Hepatocyte (in vitro differentiated cells): ENCODE results near the gene CASKIN2. TPM values are rescaled to one million over a fixed set of nuclear protein-coding genes. Genes with fewer than 3 reads are reported as not detected.

Experiments
- DNase-seq: peaks from one replicate; pipeline ENCODE4 v3.0.0-alpha.2; 2016; ENCODE audit warnings: low spot score
- H2AFZ ChIP-seq: fragments of 200-600 bp; sonication (generic); 2 replicates; pipeline ENCODE4 v1.6.0; 2016; ENCODE audit warnings: antibody characterized with exemption, mild to moderate bottlenecking
- H3K27ac ChIP-seq: fragments of 200-600 bp; sonication (generic); 2 replicates; pipeline ENCODE4 v1.5.1; 2016; ENCODE audit warnings: mild to moderate bottlenecking
- H3K27me3 ChIP-seq: fragments of 200-600 bp; sonication (generic); 2 replicates; pipeline ENCODE4 v1.6.1; 2016
- H3K36me3 ChIP-seq: fragments of 200-600 bp; sonication (generic); replicated peaks from 2 replicates; pipeline ENCODE4 v1.5.1; 2016; ENCODE audit warnings: low read depth; ENCODE audit not compliant: insufficient read depth
- H3K4me1 ChIP-seq: fragments of 200-600 bp; sonication (generic); 2 replicates; pipeline ENCODE4 v1.5.1; 2016; ENCODE audit warnings: mild to moderate bottlenecking, moderate library complexity; ENCODE audit not compliant: insufficient read depth
- H3K4me2 ChIP-seq: fragments of 200-600 bp; sonication (generic); 2 replicates; pipeline ENCODE4 v1.6.0; 2016
- H3K4me3 ChIP-seq: fragments of 200-600 bp; sonication (generic); 2 replicates; pipeline ENCODE4 v1.5.1; 2016; ENCODE audit warnings: mild to moderate bottlenecking
- H3K79me2 ChIP-seq: fragments of 200-600 bp; sonication (generic); 2 replicates; pipeline ENCODE4 v1.6.0; 2017; ENCODE audit warnings: mild to moderate bottlenecking
- H3K9me2 ChIP-seq: fragments of 200-600 bp; sonication (generic); replicated peaks from 2 replicates; pipeline ENCODE4 v1.6.0; 2017; ENCODE audit warnings: mild to moderate bottlenecking; ENCODE audit not compliant: insufficient read depth
- H3K9me3 ChIP-seq: fragments of 200-600 bp; sonication (generic); 2 replicates; pipeline ENCODE4 v1.5.1; 2016; ENCODE audit warnings: low read depth, mild to moderate bottlenecking
- H4K20me1 ChIP-seq: fragments of 200-600 bp; sonication (generic); 2 replicates; pipeline ENCODE4 v1.6.0; 2016; ENCODE audit warnings: mild to moderate bottlenecking; ENCODE audit not compliant: insufficient read depth, poor library complexity, severe bottlenecking
- CTCF ChIP-seq: fragments of 200-600 bp; sonication (generic); IDR thresholded peaks from 2 replicates; pipeline ENCODE4 v1.5.1; 2016; ENCODE audit warnings: antibody characterized with exemption, mild to moderate bottlenecking; ENCODE audit not compliant: poor library complexity
- EZH2 ChIP-seq: fragments of 200-600 bp; sonication (generic); IDR thresholded peaks from 2 replicates; pipeline ENCODE4 v1.6.1; 2016; ENCODE audit warnings: antibody characterized with exemption, mild to moderate bottlenecking, borderline replicate concordance
- EZH2phosphoT487 ChIP-seq: fragments of 200-600 bp; sonication (generic); IDR thresholded peaks from one replicate; pipeline ENCODE4 v1.6.1; 2018; ENCODE audit warnings: antibody characterized with exemption, mild to moderate bottlenecking, low read depth, moderate library complexity; ENCODE audit not compliant: unreplicated experiment, severe bottlenecking
- WGBS: methylation state at CpG from one replicate; pipeline ENCODE4 v1.1.6; 2016; ENCODE audit warnings: low lambda C conversion rate; ENCODE audit errors: missing lambda C conversion rate; 5-methylcytosine and 5-hydroxymethylcytosine counted together
- polyA plus RNA-seq: library from polyadenylated mRNA; unstranded; fragments of >200 nt; fragmentation: Nextera tagmentation; extraction: Ambion mirVana; gene quantifications from 2 replicates; pipeline ENCODE4 v1.2.1, GENCODE V29; 2016
- total RNA-seq: library from RNA; depleted of rRNA; stranded (reverse); fragments of >200 nt; gene quantifications from 2 replicates; pipeline ENCODE4 v1.2.3, GENCODE V29; 2014

The CASKIN2 gene
- total and polyA plus RNA-seq, 2 experiments from 2014 or later, result 9.8 to 16.2 TPM

GRCh38 chr17:75563063-75563758 lies 47.9 kb upstream of the CASKIN2 start:
- no peak overlapping the region for H2AFZ ChIP-seq
- peak; percentile 2 for DNase-seq
- no peak overlapping the region for H3K4me2 ChIP-seq
- H3K27ac ChIP-seq, result no peak overlapping the region
- H3K79me2 ChIP-seq, result no peaks in the 10 kb centered on the region
- no peaks in the 10 kb centered on the region for H3K4me1 ChIP-seq
- WGBS, result 92% methylated on average over 28 of the region's 28 CpGs
- no peaks in the 10 kb centered on the region for H3K9me3 ChIP-seq
- TF ChIP-seq EZH2 (no peak), EZH2phosphoT487 (no peak), CTCF (no peak)
- no peak overlapping the region for H3K4me3 ChIP-seq
- no peaks in the 10 kb centered on the region for H4K20me1 ChIP-seq
- no peaks in the 10 kb centered on the region for H3K27me3 ChIP-seq
- no peaks in the 10 kb centered on the region for H3K36me3 ChIP-seq
- no peaks in the 10 kb centered on the region for H3K9me2 ChIP-seq

- Histone ChIP-seq H3K9me2 (no peaks in the 10 kb centered on the region), H3K36me3 (no peaks in the 10 kb centered on the region)
- 77% methylated on average over 5 of the region's 5 CpGs for WGBS
Observed at GRCh38 chr17:75561927-75562603, 46.7 kb upstream of the CASKIN2 start.

GRCh38 chr17:75559958-75560533 lies 44.7 kb upstream of the CASKIN2 start:
- no peaks in the 10 kb centered on the region for H3K9me2 ChIP-seq
- H3K9me3 ChIP-seq, result no peaks in the 10 kb centered on the region

More at GRCh38 chr17:75561927-75562603, 46.7 kb upstream of the CASKIN2 start:
- Histone ChIP-seq H3K4me3 (no peak overlapping the region), H3K9me3 (no peaks in the 10 kb centered on the region), H4K20me1 (no peaks in the 10 kb centered on the region), H2AFZ (no peak overlapping the region), H3K79me2 (no peaks in the 10 kb centered on the region), H3K4me2 (no peak overlapping the region), H3K27me3 (no peaks in the 10 kb centered on the region), H3K4me1 (peaks cover 10% of the 10 kb centered on the region), H3K27ac (no peak overlapping the region)
- no peak for DNase-seq
- TF ChIP-seq EZH2phosphoT487, result no peak
- no peak for TF ChIP-seq EZH2
- TF ChIP-seq CTCF, result no peak

More at GRCh38 chr17:75559958-75560533, 44.7 kb upstream of the CASKIN2 start:
- H3K4me2 ChIP-seq, result no peak overlapping the region
- no peak overlapping the region for H3K27ac ChIP-seq
- no peak overlapping the region for H3K4me3 ChIP-seq
- H4K20me1 ChIP-seq, result no peaks in the 10 kb centered on the region
- H3K4me1 ChIP-seq, result peaks cover 19% of the 10 kb centered on the region
- peaks cover 6% of the 10 kb centered on the region for H3K79me2 ChIP-seq
- no peaks in the 10 kb centered on the region for H3K36me3 ChIP-seq
- 91% methylated on average over 9 of the region's 9 CpGs for WGBS
- TF ChIP-seq EZH2phosphoT487 (no peak), EZH2 (no peak), CTCF (no peak)
- no peak overlapping the region for H2AFZ ChIP-seq
- no peaks in the 10 kb centered on the region for H3K27me3 ChIP-seq
- DNase-seq, result no peak
